MM.1S (cell line): ENCODE measurements around the gene PTCD2.

Source experiments
- DNase-seq: peaks from one replicate; pipeline ENCODE4 v3.0.0-alpha.2; 2015
- H2AFZ ChIP-seq: fragments of 300-600 bp; sonication (generic); 2 replicates; pipeline ENCODE4 v1.6.0; 2016; ENCODE audit warnings: antibody characterized with exemption, low read length
- H3F3A ChIP-seq: fragments of 300-600 bp; sonication (generic); 2 replicates; pipeline ENCODE4 v1.6.1; 2016; ENCODE audit warnings: mild to moderate bottlenecking, antibody characterized with exemption, low read length, moderate library complexity, mixed read lengths; ENCODE audit not compliant: insufficient read depth
- H3K27ac ChIP-seq: fragments of 300-600 bp; sonication (generic); 2 replicates; pipeline ENCODE4 v1.5.1; 2016; ENCODE audit warnings: mild to moderate bottlenecking, low read length
- H3K27me3 ChIP-seq: fragments of 300-600 bp; sonication (generic); replicated peaks from 2 replicates; pipeline ENCODE4 v1.6.0; 2016; ENCODE audit warnings: low read length; ENCODE audit not compliant: insufficient read depth
- H3K36me3 ChIP-seq: fragments of 300-600 bp; sonication (generic); replicated peaks from 2 replicates; pipeline ENCODE4 v1.6.1; 2016; ENCODE audit warnings: mild to moderate bottlenecking, low read length, mixed read lengths; ENCODE audit not compliant: insufficient read depth
- H3K4me1 ChIP-seq: fragments of 300-600 bp; sonication (generic); 2 replicates; pipeline ENCODE4 v1.6.1; 2016; ENCODE audit warnings: low read length, mixed read lengths
- H3K4me2 ChIP-seq: fragments of 300-600 bp; sonication (generic); 2 replicates; pipeline ENCODE4 v1.6.0; 2016; ENCODE audit warnings: low read depth, low read length
- H3K4me3 ChIP-seq: fragments of 300-600 bp; sonication (generic); 2 replicates; pipeline ENCODE4 v1.5.1; 2016; ENCODE audit warnings: low read length, mixed read lengths
- H3K79me2 ChIP-seq: fragments of 300-600 bp; sonication (generic); 2 replicates; pipeline ENCODE4 v1.6.1; 2016; ENCODE audit warnings: mixed run types, low read length, mixed read lengths
- H3K9ac ChIP-seq: fragments of 300-600 bp; sonication (generic); 2 replicates; pipeline ENCODE4 v1.6.1; 2016; ENCODE audit warnings: low read length, mixed read lengths
- H3K9me2 ChIP-seq: fragments of 300-600 bp; sonication (generic); replicated peaks from 2 replicates; pipeline ENCODE4 v1.6.1; 2016; ENCODE audit warnings: mild to moderate bottlenecking, low read length, mixed read lengths; ENCODE audit not compliant: insufficient read depth
- H3K9me3 ChIP-seq: fragments of 300-600 bp; sonication (generic); replicated peaks from 2 replicates; pipeline ENCODE4 v1.6.1; 2016; ENCODE audit warnings: mild to moderate bottlenecking, low read length, mixed read lengths; ENCODE audit not compliant: insufficient read depth
- H4K20me1 ChIP-seq: fragments of 300-600 bp; sonication (generic); 2 replicates; pipeline ENCODE4 v1.6.1; 2016; ENCODE audit warnings: mild to moderate bottlenecking, low read length, moderate library complexity, mixed read lengths; ENCODE audit not compliant: insufficient read depth
- CTCF ChIP-seq: fragments of 300-600 bp; sonication (generic); IDR thresholded peaks from 2 replicates; pipeline ENCODE4 v1.5.1; 2016; ENCODE audit warnings: antibody characterized with exemption, low read length, mixed read lengths
- EZH2 ChIP-seq: fragments of 300-600 bp; sonication (generic); optimal IDR thresholded peaks from 2 replicates; pipeline ENCODE3; 2017; ENCODE audit warnings: low read depth, mild to moderate bottlenecking, antibody characterized with exemption, low read length, mixed read lengths
- EZH2phosphoT487 ChIP-seq: fragments of 300-600 bp; sonication (generic); IDR thresholded peaks from 2 replicates; pipeline ENCODE4 v1.6.1; 2018; ENCODE audit warnings: antibody characterized with exemption, low read length

The PTCD2 gene

GRCh38 chr5:72338689-72339209, 18.6 kb downstream of the PTCD2 start:
- H3K4me1 ChIP-seq: no peaks in the 10 kb centered on the region
- H3F3A ChIP-seq: no peaks in the 10 kb centered on the region
- no peaks in the 10 kb centered on the region; the same call in 1 of the 2 replicates for H3K36me3 ChIP-seq
- no peak overlapping the region for H2AFZ ChIP-seq
- H3K79me2 ChIP-seq: no peaks in the 10 kb centered on the region
- TF ChIP-seq CTCF: no peak
- TF ChIP-seq EZH2phosphoT487: no peak
- no peak for TF ChIP-seq EZH2
- no peak overlapping the region for H3K9ac ChIP-seq
- H4K20me1 ChIP-seq: no peaks in the 10 kb centered on the region
- no peaks in the 10 kb centered on the region for H3K9me2 ChIP-seq
- H3K4me2 ChIP-seq: no peak overlapping the region
- no peak overlapping the region for H3K27ac ChIP-seq
- H3K9me3 ChIP-seq: no peaks in the 10 kb centered on the region
- H3K27me3 ChIP-seq: no peaks in the 10 kb centered on the region
- DNase-seq: no peak
- no peak overlapping the region for H3K4me3 ChIP-seq

- no peak for DNase-seq
- H3K9ac ChIP-seq: no peak overlapping the region
- H3K9me2 ChIP-seq: no peaks in the 10 kb centered on the region
- no peak overlapping the region for H3K4me3 ChIP-seq
- H3F3A ChIP-seq: no peaks in the 10 kb centered on the region
- H4K20me1 ChIP-seq: no peaks in the 10 kb centered on the region
- H3K9me3 ChIP-seq: no peaks in the 10 kb centered on the region
- H3K27ac ChIP-seq: no peak overlapping the region
- no peak overlapping the region for H2AFZ ChIP-seq
- TF ChIP-seq EZH2phosphoT487: no peak
- TF ChIP-seq EZH2: no peak
- TF ChIP-seq CTCF: no peak
- no peaks in the 10 kb centered on the region for H3K4me1 ChIP-seq
- H3K36me3 ChIP-seq: no peaks in the 10 kb centered on the region; the same call in 1 of the 2 replicates
- H3K4me2 ChIP-seq: no peak overlapping the region
- no peaks in the 10 kb centered on the region for H3K79me2 ChIP-seq
- no peaks in the 10 kb centered on the region for H3K27me3 ChIP-seq
These were observed 26.2 kb downstream of the PTCD2 start for GRCh38 chr5:72346398-72346797.

- H4K20me1 ChIP-seq: no peaks in the 10 kb centered on the region
- H3K36me3 ChIP-seq: no peaks in the 10 kb centered on the region; the same call in 1 of the 2 replicates
- no peak overlapping the region for H3K9ac ChIP-seq
- H3K9me3 ChIP-seq: no peaks in the 10 kb centered on the region
- H3K4me1 ChIP-seq: no peaks in the 10 kb centered on the region
- no peaks in the 10 kb centered on the region for H3K9me2 ChIP-seq
- H3K27ac ChIP-seq: no peak overlapping the region
- H2AFZ ChIP-seq: no peak overlapping the region
- no peak overlapping the region for H3K4me2 ChIP-seq
- no peaks in the 10 kb centered on the region for H3F3A ChIP-seq
- no peak for DNase-seq
- H3K27me3 ChIP-seq: no peaks in the 10 kb centered on the region
- no peak for TF ChIP-seq CTCF
- TF ChIP-seq EZH2: no peak
- no peak overlapping the region for H3K4me3 ChIP-seq
- H3K79me2 ChIP-seq: no peaks in the 10 kb centered on the region
These were observed 27.7 kb downstream of the PTCD2 start for GRCh38 chr5:72347801-72348308.
